GM21526 (cell line): ENCODE data around the gene FAM120B.
"Not testable (repeated sequence)": the region's sequence is repeated elsewhere in the genome, so short reads cannot be mapped to it uniquely, and the experiment has no call there.

ENCODE experiments used
- ATAC-seq: cut with Tn5 transposase; IDR thresholded peaks from one replicate; pipeline ENCODE4 v1.9.1; 2021; ENCODE audit warnings: moderate library complexity; ENCODE audit not compliant: unreplicated experiment, low FRiP score

FAM120B gene

GRCh38 chr6:170296746-170297575, 9.6 kb upstream of the FAM120B start:
- ATAC-seq = no peak

DNA sequence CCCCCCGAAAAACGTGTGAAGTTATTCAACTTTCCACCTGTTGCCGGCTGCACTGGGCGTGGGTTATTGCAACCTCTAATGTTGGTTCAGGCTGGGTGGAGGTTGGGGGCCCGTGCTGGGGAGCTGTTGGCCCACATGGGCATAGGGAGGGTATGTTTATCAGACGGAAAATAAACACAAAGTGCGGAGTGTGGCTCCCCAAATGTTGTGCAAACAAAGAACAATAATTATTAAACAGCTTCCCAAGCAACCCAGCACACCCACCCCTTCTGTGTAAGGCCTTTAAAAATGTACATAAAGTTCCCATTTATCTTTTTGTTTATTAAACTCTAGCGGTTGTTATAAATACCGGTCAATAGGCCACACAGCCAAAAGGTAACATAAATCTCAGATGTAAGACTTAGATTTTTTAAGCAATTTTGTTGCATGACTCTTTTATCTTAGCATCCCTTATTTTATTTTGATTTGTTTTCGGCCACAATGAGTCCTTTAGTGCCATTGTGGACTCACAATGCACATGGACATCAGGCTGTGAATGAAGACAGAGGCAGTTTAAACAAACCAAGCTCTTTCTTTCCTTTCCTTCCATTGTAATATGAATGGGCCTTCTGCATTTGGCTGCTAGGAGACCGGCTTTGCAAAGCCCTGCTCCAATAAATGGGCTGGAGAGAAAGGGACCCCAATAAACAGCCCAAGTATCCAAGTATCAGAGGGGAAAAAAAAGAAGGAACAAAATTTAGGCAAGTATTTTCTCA, 8.8 kb upstream of the FAM120B start:
- ATAC-seq = no peak

DNA sequence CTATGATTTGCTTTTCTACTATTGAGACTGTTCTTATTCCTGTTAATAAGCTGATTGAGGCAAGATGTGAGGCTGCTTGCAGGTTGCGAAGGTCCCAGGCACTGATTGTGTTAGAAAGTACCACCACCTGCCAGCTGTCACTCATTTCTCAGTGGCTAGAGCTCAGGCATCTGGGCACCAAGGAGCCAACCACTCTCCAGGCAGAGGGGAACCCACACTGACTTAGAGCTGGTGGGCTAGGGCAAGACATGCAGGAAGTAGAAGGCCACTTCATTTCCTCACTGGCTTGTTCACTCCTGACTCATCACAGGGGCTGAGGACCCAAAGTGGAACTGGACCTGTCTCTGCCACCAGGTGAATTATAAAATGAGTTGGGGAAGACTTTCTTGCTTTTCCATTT, 7.9 kb upstream of the FAM120B start:
- no peak for ATAC-seq

DNA sequence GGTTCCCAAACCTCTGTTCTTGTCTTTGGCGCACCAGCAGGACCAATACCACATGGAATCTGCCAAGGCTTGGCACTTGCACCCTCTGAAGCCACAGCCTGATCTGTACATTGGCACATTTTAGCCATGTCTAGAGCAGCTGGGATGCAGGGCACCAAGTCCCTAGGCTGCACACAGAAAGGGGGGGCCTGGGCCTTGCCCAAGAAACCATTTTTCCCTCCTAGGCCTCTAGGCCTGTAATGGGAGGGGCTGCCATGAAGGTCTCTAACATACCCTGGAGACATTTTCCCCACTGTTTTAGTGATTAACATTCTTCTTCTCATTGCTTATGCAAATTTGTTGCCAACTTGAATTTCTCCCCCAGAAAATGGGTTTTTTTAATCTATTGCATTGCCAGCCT, 5.4 kb upstream of the FAM120B start:
- ATAC-seq = no peak

DNA sequence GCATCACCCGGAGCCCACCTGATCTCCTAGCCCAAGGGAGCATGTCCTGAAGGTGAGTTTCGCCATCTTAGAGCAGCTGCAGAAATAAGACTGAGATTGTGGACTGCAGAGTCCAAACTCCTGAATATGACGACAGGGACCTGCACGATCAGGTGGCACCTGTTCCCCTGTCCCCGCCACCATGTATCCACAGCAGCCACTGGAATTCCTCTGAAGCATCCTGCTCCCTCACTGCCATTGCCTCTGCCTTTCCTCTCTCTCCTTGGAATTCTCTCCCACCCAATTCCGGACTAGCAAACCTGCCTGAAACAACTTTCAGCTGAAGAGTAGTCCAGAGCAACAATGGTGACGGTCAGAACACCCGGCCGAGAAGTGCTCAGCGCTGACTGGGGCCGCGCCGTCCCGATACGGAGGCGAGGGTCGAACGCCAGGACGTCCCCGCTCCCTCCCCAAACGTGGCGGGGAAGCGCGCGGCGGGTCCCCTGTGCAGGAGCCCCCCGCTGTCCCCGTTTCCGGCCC, 694 bp upstream of the FAM120B start:
- ATAC-seq = peak; percentile 20

GRCh38 chr6:170307080-170307545, 555 bp downstream of the FAM120B start:
- ATAC-seq = no peak

DNA sequence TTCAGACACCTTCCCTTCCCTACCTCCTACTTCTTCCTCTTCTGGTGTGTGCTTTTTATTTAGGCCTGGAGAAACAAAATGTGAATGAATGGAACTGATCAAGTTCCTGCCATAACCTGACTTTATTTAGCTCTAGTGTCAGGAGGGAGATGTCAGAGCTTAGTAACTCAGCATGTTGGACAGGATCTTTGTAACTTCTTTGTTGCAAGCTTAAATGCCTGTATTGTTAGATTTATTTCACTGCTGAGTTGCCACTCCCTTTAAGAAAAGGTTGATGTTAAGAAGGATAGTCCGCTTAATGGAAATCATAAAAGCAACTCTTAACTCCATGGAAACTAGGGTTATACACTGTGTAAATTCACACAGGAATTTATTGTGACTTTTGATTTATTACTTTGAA, 2.2 kb downstream of the FAM120B start:
- no peak for ATAC-seq

- no peak for ATAC-seq
Observed at GRCh38 chr6:170311696-170312095, 5.1 kb downstream of the FAM120B start.

DNA sequence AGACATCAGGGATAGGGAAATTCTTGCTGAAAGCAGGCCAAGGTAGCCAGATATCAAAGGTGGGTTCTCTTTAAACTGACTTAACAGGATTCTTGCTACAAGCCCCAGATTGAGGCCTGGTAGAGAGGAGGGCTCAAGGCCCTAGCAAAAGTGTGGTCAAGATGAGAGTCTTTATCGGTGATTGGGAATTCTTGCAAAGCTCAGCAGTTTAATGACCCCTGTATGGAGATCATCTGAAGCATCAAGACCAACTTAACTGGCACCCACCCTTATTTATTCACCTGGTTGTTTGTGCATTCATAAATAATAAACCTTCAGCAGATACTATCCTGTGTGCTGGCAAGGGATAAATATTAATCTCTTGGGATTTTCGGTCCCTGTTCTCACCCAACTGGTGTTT, 6.3 kb downstream of the FAM120B start:
- ATAC-seq = no peak

DNA sequence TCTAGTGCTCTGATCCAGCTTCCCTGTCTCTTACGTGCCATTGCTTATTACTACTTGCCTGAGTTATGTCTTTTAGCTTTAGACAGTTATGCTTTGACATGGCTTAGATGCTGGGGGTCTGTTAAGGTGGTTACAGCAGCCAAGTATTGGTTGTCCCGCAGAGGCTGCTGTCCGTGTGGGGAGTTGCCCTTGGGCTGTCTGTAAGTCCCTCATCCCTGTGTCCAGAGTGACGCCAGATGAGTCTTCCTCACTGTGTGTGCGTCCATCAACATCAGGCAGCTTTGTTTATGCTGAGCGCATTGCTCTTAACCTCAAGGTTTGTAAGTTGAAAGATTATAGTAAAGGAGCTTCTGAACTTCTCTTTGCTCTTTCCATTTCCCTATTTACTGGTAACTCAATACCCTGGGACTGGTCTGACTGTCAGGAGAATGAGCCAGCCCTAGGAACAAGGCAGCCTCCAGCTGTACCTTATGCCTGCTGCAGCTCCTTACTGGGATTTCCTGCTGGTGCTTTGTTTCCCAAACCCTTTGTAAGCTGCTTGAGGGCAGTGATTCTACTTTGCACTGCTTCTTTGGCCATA, 7.2 kb downstream of the FAM120B start:
- ATAC-seq = no peak

DNA sequence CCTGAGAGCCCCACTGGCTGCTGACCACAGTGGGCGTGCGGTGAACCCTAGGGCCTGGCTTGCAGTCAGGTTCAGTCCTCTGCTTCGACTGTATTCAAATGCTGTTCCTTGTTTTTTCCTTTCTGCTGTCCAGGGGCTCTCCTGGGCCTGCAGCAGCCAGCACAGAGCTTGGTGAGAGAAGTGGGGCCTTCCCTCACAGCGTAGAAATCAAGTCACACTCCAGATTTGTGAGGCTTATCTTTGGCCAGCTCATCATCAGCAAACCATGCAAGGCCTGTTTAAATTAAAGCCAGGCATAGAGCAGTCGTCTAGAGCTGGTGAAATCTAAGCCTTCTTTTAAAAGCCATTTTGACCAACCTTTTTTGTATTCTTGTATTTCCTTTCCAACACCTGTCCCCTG, 8.4 kb downstream of the FAM120B start:
- ATAC-seq = no peak

GRCh38 chr6:170316071-170316470, 9.5 kb downstream of the FAM120B start:
- ATAC-seq = no peak

- ATAC-seq = no peak
Observed at GRCh38 chr6:170317076-170317475, 10.5 kb downstream of the FAM120B start.

DNA sequence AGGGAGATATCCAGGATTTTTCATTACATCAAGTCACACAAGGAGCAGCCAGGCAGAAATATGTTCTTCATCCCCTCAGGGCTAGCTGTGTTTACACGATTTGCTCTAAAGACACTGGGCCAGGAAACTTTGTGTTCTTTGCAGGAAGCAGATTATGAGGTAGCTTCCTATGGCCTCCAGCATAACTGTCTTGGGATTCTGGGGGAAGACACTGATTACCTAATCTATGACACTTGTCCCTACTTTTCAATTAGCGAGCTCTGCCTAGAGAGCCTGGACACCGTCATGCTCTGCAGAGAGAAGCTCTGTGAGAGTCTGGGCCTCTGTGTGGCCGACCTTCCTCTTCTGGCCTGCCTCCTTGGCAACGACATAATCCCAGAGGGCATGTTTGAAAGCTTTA, 11.2 kb downstream of the FAM120B start:
- no peak for ATAC-seq

- no peak for ATAC-seq
Observed at GRCh38 chr6:170329321-170329720, 22.8 kb downstream of the FAM120B start.

DNA sequence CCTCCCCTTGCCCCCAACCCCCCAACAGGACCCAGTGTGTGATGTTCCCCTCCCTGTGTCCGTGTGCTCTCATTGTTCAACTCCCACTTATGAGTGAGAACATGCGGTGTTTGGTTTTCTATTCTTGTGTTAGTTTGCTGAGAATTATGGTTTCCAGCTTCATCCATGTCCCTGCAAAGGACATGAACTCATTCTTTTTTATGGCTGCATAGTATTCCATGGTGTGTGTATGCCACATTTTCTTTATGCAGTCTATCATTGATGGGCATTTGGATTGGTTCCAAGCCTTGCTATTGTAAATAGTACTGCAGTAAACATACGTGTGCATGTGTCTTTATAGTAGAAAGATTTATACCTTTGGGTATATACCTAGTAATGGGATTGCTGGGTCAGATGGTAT, 28.6 kb downstream of the FAM120B start:
- ATAC-seq = not testable (repeated sequence)

- ATAC-seq = no peak
Observed at GRCh38 chr6:170344631-170345576, 38.3 kb downstream of the FAM120B start.

GRCh38 chr6:170345662-170346061, 39.1 kb downstream of the FAM120B start:
- ATAC-seq = no peak

DNA sequence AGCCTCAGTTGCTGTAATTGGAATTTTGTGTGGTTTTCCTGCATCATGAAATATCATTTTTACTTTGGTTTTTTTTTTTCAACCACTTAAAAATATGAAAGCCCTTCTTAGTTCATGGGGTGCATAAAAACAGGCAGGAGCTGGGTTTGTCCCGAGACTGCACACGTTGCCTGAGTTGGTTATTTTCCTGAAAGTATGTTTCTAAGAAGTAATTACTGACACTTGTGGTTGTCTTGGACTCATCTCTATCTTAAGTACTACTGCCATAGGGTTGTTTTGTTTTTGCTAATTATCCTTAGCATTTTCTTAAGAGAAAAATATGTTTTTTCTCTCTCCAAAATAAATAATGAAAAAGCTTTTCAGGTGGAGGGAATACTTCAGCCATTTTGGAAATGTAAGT, 40.1 kb downstream of the FAM120B start:
- no peak for ATAC-seq

GRCh38 chr6:170347091-170347490, 40.5 kb downstream of the FAM120B start:
- peak; percentile 75 for ATAC-seq
